NT2/D1 (cell line): ENCODE data around the gene PTPRN2.
"Not testable (repeated sequence)": the region's sequence is repeated elsewhere in the genome, so short reads cannot be mapped to it uniquely, and the experiment has no call there.

Source experiments
- DNase-seq: peaks from one replicate; pipeline ENCODE4 v3.0.0-alpha.2; 2011; ENCODE audit warnings: low read depth, low spot score
- H3K27me3 ChIP-seq: 2 replicates; pipeline ENCODE4 v1.6.0; 2011; ENCODE audit warnings: mild to moderate bottlenecking; ENCODE audit not compliant: insufficient read length, insufficient read depth
- H3K36me3 ChIP-seq: 2 replicates; pipeline ENCODE4 v1.6.1; 2011; ENCODE audit warnings: mild to moderate bottlenecking, low read length, mixed read lengths; ENCODE audit not compliant: insufficient read depth, insufficient read length
- H3K4me1 ChIP-seq: 2 replicates; pipeline ENCODE4 v1.5.1; 2011; ENCODE audit not compliant: insufficient read depth, insufficient read length
- H3K4me3 ChIP-seq: 2 replicates; pipeline ENCODE4 v1.5.1; 2011; ENCODE audit warnings: low read depth; ENCODE audit not compliant: insufficient read length
- H3K9ac ChIP-seq: 2 replicates; pipeline ENCODE4 v1.6.0; 2011; ENCODE audit warnings: low read depth; ENCODE audit not compliant: insufficient read length
- H3K9me3 ChIP-seq: 2 replicates; pipeline ENCODE4 v1.5.1; 2011; ENCODE audit warnings: mild to moderate bottlenecking, low read length; ENCODE audit not compliant: insufficient read depth
- SUZ12 ChIP-seq: IDR thresholded peaks from 2 replicates; pipeline ENCODE4 v1.6.1; 2011; ENCODE audit not compliant: insufficient read length, insufficient read depth; ENCODE audit errors: extremely low read depth
- YY1 ChIP-seq: IDR thresholded peaks from 2 replicates; pipeline ENCODE4 v1.6.1; 2011; ENCODE audit not compliant: insufficient read length, insufficient read depth
- ZNF274 ChIP-seq: IDR thresholded peaks from 2 replicates; pipeline ENCODE4 v1.6.1; 2011; ENCODE audit warnings: mild to moderate bottlenecking, low read depth, low read length

Gene PTPRN2

GRCh38 chr7:158312789-158313188 lies 274.8 kb downstream of the PTPRN2 start:
- no peak for TF ChIP-seq ZNF274
- H3K9me3 ChIP-seq, result peaks cover 25% of the 10 kb centered on the region
- no peak overlapping the region for H3K4me3 ChIP-seq
- no peak for DNase-seq
- no peaks in the 10 kb centered on the region for H3K36me3 ChIP-seq
- peaks cover 11% of the 10 kb centered on the region for H3K27me3 ChIP-seq
- H3K9ac ChIP-seq, result no peak overlapping the region
- H3K4me1 ChIP-seq, result peaks cover 6% of the 10 kb centered on the region

- TF ChIP-seq ZNF274, result no peak
- no peak for TF ChIP-seq SUZ12
- TF ChIP-seq YY1, result no peak
- peaks cover 34% of the 10 kb centered on the region for H3K9me3 ChIP-seq
- H3K27me3 ChIP-seq, result peaks cover 9% of the 10 kb centered on the region
- no peak overlapping the region for H3K4me3 ChIP-seq
- peaks cover 4% of the 10 kb centered on the region for H3K4me1 ChIP-seq
- H3K36me3 ChIP-seq, result no peaks in the 10 kb centered on the region
- DNase-seq, result no peak
- H3K9ac ChIP-seq, result no peak overlapping the region
These were observed 275.8 kb downstream of the PTPRN2 start for GRCh38 chr7:158311791-158312190.

GRCh38 chr7:158310924-158311666 lies 276.5 kb downstream of the PTPRN2 start:
- Histone ChIP-seq H3K36me3 (no peaks in the 10 kb centered on the region), H3K4me1 (no peaks in the 10 kb centered on the region), H3K9ac (no peak overlapping the region), H3K9me3 (peaks cover 34% of the 10 kb centered on the region), H3K27me3 (peaks cover 5% of the 10 kb centered on the region), H3K4me3 (no peak overlapping the region)
- no peak for DNase-seq
- TF ChIP-seq ZNF274 (no peak), SUZ12 (no peak), YY1 (no peak)

GRCh38 chr7:158309868-158310763 lies 277.5 kb downstream of the PTPRN2 start:
- Histone ChIP-seq H3K4me1 (no peaks in the 10 kb centered on the region), H3K36me3 (no peaks in the 10 kb centered on the region), H3K9me3 (peaks cover 24% of the 10 kb centered on the region), H3K4me3 (no peak overlapping the region), H3K27me3 (no peaks in the 10 kb centered on the region), H3K9ac (no peak overlapping the region)
- no peak for TF ChIP-seq SUZ12
- no peak for TF ChIP-seq ZNF274
- no peak for TF ChIP-seq YY1
- DNase-seq, result no peak

- H3K36me3 ChIP-seq, result no peaks in the 10 kb centered on the region
- no peak for DNase-seq
- H3K4me1 ChIP-seq, result no peaks in the 10 kb centered on the region
- no peak overlapping the region for H3K4me3 ChIP-seq
- H3K27me3 ChIP-seq, result no peaks in the 10 kb centered on the region
- no peak for TF ChIP-seq YY1
- TF ChIP-seq ZNF274, result no peak
- TF ChIP-seq SUZ12, result no peak
- peaks cover 23% of the 10 kb centered on the region for H3K9me3 ChIP-seq
- H3K9ac ChIP-seq, result no peak overlapping the region
These were observed 279.6 kb downstream of the PTPRN2 start for GRCh38 chr7:158308001-158308400.

- H3K4me3 ChIP-seq, H3K9ac ChIP-seq, H3K27me3 ChIP-seq, H3K36me3 ChIP-seq, DNase-seq, H3K4me1 ChIP-seq: not testable (repeated sequence)
- peaks cover 15% of the 10 kb centered on the region for H3K9me3 ChIP-seq
These were observed 283.6 kb downstream of the PTPRN2 start for GRCh38 chr7:158304072-158304471.

- TF ChIP-seq SUZ12 (no peak), YY1 (no peak), ZNF274 (no peak)
- H3K9ac ChIP-seq, result no peak overlapping the region
- no peak for DNase-seq
- H3K4me3 ChIP-seq, result no peak overlapping the region
- peaks cover 12% of the 10 kb centered on the region for H3K9me3 ChIP-seq
- no peaks in the 10 kb centered on the region for H3K4me1 ChIP-seq
- no peaks in the 10 kb centered on the region for H3K36me3 ChIP-seq
- no peaks in the 10 kb centered on the region for H3K27me3 ChIP-seq
These were observed 284.5 kb downstream of the PTPRN2 start for GRCh38 chr7:158303121-158303520.
